GM12801 (cell line): Measurements from ENCODE around the gene KLK15.

Experiments used
- CTCF ChIP-seq: IDR thresholded peaks from one replicate; pipeline ENCODE4 v1.5.1; 2011; ENCODE audit warnings: control low read depth; ENCODE audit not compliant: insufficient read length; ENCODE audit errors: extremely low read depth

KLK15 gene

GRCh38 chr19:50792272-50793250 lies 40.8 kb downstream of the KLK15 start:
- TF ChIP-seq CTCF, result no peak

GRCh38 chr19:50791594-50792271 lies 41.6 kb downstream of the KLK15 start:
- no peak for TF ChIP-seq CTCF

- no peak for TF ChIP-seq CTCF
Observed at GRCh38 chr19:50790922-50791467, 42.4 kb downstream of the KLK15 start.

- no peak for TF ChIP-seq CTCF
Observed at GRCh38 chr19:50790396-50790795, 43.0 kb downstream of the KLK15 start, which contains the start of gene ACP4. TSS of gene ACP4 (plus strand) at chr19:50790415. CDS start at chr19:50790415, 0 bp downstream.

DNA sequence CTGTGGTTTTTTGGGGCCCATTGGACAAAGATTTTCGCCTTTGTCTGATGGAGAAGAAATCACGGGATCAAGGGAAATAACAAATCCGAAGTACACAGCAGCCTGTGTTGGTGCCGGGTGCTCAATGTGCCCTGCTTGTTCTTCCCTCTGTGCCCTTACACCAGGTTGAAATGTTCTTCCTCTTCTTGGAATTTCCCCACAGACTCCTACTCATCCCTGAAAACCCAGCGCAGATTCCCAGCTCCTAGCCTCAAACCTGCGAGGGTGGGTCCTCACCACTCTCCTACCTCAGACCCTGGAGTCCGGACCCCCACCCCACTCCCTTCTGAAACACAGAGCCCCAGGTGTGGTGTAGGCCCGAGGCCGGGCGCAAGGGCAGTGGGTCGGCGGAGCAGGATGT lies 48.0 kb downstream of the KLK15 start:
- no peak for TF ChIP-seq CTCF

- TF ChIP-seq CTCF, result no peak
Observed at GRCh38 chr19:50784710-50785109, 48.7 kb downstream of the KLK15 start.

GRCh38 chr19:50780753-50781435 lies 52.5 kb downstream of the KLK15 start:
- no peak for TF ChIP-seq CTCF
